Lower leg skin (tissue), 4 donors: Measurements from ENCODE around the gene YPEL5. TPM values are rescaled to one million over a fixed set of nuclear protein-coding genes. Genes with fewer than 3 reads are reported as not detected.
A peak's percentile ranks its signal among the peaks of the same experiment; 100 is the strongest.

ENCODE experiments used
- DNase-seq, 2 donors: peaks; one replicate each; pipeline ENCODE4 v3.0.0-alpha.2; 2019; ENCODE audit warnings: low spot score in 2 of 2
- H3K4me3 ChIP-seq: fragments of 200-600 bp; sonication (generic); 2 replicates; pipeline ENCODE4 v1.5.1; 2017; ENCODE audit warnings: mild to moderate bottlenecking, low read depth; ENCODE audit not compliant: poor library complexity, severe bottlenecking
- POLR2A ChIP-seq, 2 donors: fragments of 450-650 bp; IDR thresholded peaks; one replicate each; pipeline ENCODE4 v1.6.1; 2016 to 2017; ENCODE audit warnings: antibody characterized with exemption in 2 of 2, mild to moderate bottlenecking in 1 of 2, moderate library complexity in 1 of 2
- WGBS, 2 donors: methylation state at CpG; one replicate each; pipeline ENCODE4 v1.1.5; 2018; 5-methylcytosine and 5-hydroxymethylcytosine counted together
- intact Hi-C: fragments of 100-400 bp; cut with DNase I; formaldehyde crosslinking; loops from one replicate; pipeline ENCODE4 v1.15.0; 2023; ENCODE audit warnings: low total_unique reads
- total RNA-seq, 4 donors: library from RNA; depleted of rRNA; stranded (reverse); fragments of >200 nt; gene quantifications; one replicate each; pipeline ENCODE4 v1.1.0, GENCODE V29; 2016
- TF ChIP-seq, protein P1 (sequence below), 3 donors: fragments of 450-650 bp; IDR thresholded peaks; one replicate each; pipeline ENCODE4 v1.5.1; 2016; ENCODE audit warnings: antibody characterized with exemption in 3 of 3, mild to moderate bottlenecking in 3 of 3, moderate library complexity in 2 of 3

YPEL5 gene
- total RNA-seq, 4 donors from 2014 or later: 75.3 to 108 (median 84.3) TPM

DNA sequence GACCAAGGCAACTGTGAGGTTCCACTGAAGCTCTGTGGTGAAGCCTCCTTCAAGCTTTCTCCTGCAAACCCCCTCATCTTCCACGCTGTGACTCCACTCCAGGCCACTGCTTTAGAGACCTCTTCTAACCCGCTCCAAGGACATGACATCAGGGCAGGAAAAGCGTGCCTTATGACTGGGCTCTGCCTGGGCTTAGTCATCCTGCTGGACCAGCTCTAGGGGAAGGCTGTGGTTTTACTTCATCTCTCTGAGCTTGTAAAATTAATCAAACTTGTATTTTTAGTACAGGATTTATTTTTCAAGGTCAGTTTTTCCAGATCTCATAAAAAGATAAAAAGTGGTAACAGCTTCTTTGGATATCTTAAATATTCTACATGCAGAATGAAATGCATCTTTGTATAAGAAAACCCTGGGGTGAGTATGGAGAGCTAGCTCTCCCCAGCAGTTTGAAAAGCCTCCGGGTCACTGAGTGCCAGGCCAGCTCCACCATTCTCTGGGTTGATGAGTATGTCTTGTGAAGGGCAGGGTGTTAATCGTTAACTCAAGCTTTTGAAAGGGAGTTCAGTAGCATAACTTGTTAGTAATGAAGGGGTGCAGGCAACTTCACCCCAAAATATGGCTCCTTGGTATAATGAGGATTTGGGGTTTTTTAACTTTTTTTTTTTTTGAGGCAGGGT, 33.1 kb upstream of the YPEL5 start:
- peak in 1 of 2 donors; percentile 76 for DNase-seq

DNA sequence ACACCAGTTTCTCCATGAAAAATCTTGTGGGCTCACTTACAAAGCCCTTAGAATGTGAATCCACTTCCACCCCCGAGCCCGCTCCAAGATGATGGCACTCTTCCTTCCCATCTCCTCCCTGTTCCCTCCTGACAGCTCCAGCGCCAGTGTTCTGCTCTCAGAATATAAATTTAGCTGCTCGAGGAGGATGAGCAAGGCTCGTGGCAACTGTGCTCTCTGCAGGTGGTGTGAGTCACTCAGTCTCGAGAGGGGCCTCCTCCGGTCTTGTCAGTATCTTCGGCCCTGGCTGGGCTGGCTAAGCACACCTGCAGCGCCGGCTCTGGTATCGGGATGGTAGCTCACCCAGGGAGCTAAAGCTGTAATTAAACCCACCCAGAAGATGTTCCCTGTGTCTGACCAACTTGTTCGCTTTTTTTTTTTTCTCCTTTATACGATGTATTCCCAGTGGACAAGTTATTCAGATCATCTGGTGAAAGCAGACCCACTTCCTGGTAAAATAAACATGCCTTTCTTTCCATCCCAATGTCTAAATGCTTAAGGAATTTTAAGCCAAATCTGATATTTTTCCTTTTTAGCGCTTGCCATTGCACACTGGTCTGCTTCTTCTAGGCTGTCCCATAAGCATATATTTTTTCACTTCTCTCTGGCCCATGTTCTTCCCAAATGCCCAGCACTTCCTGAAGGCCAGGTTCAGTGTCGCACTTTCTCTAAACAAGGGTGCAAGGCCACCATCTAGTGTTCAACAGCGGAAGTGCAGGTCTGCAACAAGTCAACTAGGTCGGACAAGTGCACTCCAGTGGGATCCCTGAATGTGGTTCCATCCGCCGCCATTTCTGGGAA, 31.4 kb upstream of the YPEL5 start:
- TF ChIP-seq POLR2A (IDR thresholded peaks at IDR 0.05): no peak
- TF ChIP-seq, protein P1, sequence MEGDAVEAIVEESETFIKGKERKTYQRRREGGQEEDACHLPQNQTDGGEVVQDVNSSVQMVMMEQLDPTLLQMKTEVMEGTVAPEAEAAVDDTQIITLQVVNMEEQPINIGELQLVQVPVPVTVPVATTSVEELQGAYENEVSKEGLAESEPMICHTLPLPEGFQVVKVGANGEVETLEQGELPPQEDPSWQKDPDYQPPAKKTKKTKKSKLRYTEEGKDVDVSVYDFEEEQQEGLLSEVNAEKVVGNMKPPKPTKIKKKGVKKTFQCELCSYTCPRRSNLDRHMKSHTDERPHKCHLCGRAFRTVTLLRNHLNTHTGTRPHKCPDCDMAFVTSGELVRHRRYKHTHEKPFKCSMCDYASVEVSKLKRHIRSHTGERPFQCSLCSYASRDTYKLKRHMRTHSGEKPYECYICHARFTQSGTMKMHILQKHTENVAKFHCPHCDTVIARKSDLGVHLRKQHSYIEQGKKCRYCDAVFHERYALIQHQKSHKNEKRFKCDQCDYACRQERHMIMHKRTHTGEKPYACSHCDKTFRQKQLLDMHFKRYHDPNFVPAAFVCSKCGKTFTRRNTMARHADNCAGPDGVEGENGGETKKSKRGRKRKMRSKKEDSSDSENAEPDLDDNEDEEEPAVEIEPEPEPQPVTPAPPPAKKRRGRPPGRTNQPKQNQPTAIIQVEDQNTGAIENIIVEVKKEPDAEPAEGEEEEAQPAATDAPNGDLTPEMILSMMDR (IDR thresholded peaks at IDR 0.05): peak in 1 of 3 donors; percentile 57
- H3K4me3 ChIP-seq: no peak overlapping the region
- DNase-seq: peak; percentile 84 to 95
- WGBS, 2 donors: 47 to 49% methylated on average over 19 of the region's 19 CpGs
- intact Hi-C loops: no loop called here

More for the DNA sequence above, 33.1 kb upstream of the YPEL5 start:
- intact Hi-C loops: no loop called here
- no peak for TF ChIP-seq POLR2A (IDR thresholded peaks at IDR 0.05)
- TF ChIP-seq, protein P1 (IDR thresholded peaks at IDR 0.05): no peak
- H3K4me3 ChIP-seq: no peak overlapping the region
- 63 to 66% methylated on average over 5 of the region's 5 CpGs for WGBS, 2 donors

DNA sequence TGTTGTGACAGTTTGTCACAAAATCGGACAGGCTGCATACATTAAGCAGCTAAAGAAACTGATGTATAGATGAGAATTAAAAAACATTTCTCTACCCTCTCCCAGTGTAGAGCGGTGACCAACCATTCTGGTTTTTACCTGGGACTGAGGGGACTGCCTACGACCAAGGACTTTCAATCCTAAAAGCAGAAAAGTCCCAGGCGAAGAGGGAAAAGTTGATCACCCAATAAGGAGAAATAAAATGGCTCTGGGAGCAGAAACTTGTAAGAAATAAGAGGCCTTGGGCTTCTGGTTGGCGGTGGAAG, 30.9 kb upstream of the YPEL5 start:
- no peak for DNase-seq
- WGBS, 2 donors: 74% methylated on average over 5 of the region's 5 CpGs
- TF ChIP-seq, protein P1 (IDR thresholded peaks at IDR 0.05): no peak
- no peak for TF ChIP-seq POLR2A (IDR thresholded peaks at IDR 0.05)
- H3K4me3 ChIP-seq: no peak overlapping the region
- intact Hi-C loops: no loop called here

DNA sequence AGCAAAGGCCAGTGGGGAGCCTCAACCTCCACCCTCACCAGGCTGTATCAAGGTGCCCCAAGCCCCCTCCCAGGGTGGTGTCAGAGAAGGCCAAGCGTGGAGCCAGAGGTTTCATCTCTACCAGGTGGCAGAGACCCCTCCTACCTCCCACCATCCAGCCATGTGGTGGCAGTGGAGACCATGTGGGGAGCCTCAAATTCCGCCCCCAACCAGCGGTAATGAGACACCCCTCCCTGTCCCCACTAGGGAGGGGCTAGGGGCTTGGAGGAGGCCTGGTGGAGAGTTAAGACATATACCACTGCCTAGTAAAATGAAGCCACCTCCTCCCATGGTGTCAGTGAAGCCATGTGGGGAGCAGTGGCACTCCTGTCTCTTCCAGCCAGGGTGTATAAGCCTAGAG, 24.4 kb upstream of the YPEL5 start:
- no peak for TF ChIP-seq POLR2A (IDR thresholded peaks at IDR 0.05)
- TF ChIP-seq, protein P1 (IDR thresholded peaks at IDR 0.05): no peak
- no peak overlapping the region for H3K4me3 ChIP-seq
- no peak for DNase-seq
- 91 to 92% methylated on average over 3 of the region's 3 CpGs for WGBS, 2 donors
- intact Hi-C loops: no loop called here

DNA sequence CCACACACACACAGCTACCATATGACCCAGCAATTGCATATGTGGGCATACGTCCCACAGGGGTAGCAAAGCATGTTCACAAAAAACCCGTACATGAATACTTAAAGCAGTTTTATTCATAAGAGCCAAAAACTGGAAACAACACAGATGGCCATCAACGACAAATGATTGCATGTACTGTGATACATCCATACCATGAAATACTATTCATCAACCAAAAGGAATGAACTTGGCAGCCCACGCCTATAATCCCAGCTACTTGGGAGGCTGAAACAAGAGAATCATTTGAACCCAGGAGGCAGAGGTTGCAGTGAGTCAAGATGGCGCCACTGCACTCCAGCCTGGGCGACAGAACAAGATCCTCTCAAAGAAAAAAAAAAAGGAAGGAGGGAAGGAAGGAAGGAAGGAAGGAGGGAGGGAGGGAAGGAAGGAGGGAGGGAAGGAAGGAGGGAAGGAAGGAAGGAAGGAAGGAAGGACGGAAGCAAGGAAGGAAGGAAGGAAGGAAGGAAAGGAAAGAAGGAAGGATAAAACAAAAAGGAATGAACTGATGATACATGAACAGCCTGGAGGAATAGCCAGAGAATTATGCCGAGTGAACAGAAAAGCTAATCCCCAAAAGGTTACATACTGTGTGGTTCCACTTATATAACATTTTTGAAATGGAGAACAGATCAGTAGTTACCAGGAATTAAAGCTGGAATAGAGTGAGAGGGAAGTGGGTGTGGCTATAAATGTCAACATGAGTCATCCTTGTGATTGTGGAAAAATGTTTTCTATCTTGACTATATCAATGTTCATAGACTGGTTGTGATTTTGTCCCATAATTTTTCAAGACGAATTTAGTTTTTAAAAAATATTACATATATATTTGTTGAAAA, 19.6 kb upstream of the YPEL5 start:
- intact Hi-C loops: no loop called here
- TF ChIP-seq, protein P1 (IDR thresholded peaks at IDR 0.05): no peak
- TF ChIP-seq POLR2A (IDR thresholded peaks at IDR 0.05): no peak
- no peak for DNase-seq
- no peak overlapping the region for H3K4me3 ChIP-seq
- WGBS, 2 donors: 62 to 63% methylated on average over 9 of the region's 9 CpGs
